ENCODE results near the gene ING4. TPM values are rescaled to one million over a fixed set of nuclear protein-coding genes. Genes with fewer than 3 reads are reported as not detected.

Gene ING4
- total RNA-seq, 1 experiment from 2014 or later, result 20.1 TPM

DNA sequence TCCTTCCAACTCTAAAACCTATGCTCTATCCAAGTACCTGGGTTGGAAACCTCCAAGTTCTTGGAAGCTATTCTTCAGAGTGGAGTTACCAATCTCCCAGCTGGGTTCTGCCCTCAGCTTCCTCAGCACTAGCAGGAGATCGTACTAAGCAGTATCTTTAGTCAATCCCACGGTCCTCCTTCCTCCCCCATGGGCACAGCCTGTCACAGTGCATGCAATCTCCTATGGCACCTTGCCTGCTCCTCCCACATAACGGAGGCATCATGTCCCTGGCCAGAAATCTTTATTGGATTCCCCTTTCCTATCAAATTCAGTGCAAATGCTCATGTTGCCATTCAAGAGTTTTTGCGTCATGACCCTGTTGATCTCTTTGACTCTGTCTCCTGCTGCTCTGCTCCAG, 21.8 kb downstream of the ING4 start:
- H3K4ac ChIP-seq (ENCODE audit: low read depth, low read length), result no peak overlapping the region
- H2AFZ ChIP-seq (ENCODE audit: low read length), result no peak overlapping the region
- no peaks in the 10 kb centered on the region for H3K9me3 Mint-ChIP-seq
- no peaks in the 10 kb centered on the region for H3K27me3 ChIP-seq (ENCODE audit: insufficient read depth, low read length)
- no peak overlapping the region for H3T11ph ChIP-seq (ENCODE audit: low read length)
- no peaks in the 10 kb centered on the region for H4K20me1 ChIP-seq (ENCODE audit: control insufficient read depth, insufficient read depth, insufficient read length)
- no peaks in the 10 kb centered on the region for H3K79me2 ChIP-seq (ENCODE audit: insufficient read depth, low read length)
- H3K4me1 ChIP-seq (ENCODE audit: insufficient read depth, low read length), result no peaks in the 10 kb centered on the region; the same call in 1 of the 2 replicates
- no peak overlapping the region for H3K23ac ChIP-seq (ENCODE audit: insufficient read length, low read depth, low read length)
- H3K4me3 Mint-ChIP-seq, result no peak overlapping the region
- no peaks in the 10 kb centered on the region for H3K36me3 Mint-ChIP-seq (ENCODE audit: insufficient read depth in 1 of 3, low read depth in 3 of 3)
- no peak overlapping the region for H3K27ac Mint-ChIP-seq
- no peak overlapping the region for H3K14ac ChIP-seq (ENCODE audit: insufficient read depth, low read length)
- no peaks in the 10 kb centered on the region for H3K9me3 ChIP-seq (ENCODE audit: control insufficient read depth, low read depth, low read length)
- H3K18ac ChIP-seq (ENCODE audit: insufficient read length, low read depth, low read length), result no peak overlapping the region
- no peak overlapping the region for H2BK15ac ChIP-seq (ENCODE audit: low read depth, low read length)
- TF ChIP-seq, protein P1, sequence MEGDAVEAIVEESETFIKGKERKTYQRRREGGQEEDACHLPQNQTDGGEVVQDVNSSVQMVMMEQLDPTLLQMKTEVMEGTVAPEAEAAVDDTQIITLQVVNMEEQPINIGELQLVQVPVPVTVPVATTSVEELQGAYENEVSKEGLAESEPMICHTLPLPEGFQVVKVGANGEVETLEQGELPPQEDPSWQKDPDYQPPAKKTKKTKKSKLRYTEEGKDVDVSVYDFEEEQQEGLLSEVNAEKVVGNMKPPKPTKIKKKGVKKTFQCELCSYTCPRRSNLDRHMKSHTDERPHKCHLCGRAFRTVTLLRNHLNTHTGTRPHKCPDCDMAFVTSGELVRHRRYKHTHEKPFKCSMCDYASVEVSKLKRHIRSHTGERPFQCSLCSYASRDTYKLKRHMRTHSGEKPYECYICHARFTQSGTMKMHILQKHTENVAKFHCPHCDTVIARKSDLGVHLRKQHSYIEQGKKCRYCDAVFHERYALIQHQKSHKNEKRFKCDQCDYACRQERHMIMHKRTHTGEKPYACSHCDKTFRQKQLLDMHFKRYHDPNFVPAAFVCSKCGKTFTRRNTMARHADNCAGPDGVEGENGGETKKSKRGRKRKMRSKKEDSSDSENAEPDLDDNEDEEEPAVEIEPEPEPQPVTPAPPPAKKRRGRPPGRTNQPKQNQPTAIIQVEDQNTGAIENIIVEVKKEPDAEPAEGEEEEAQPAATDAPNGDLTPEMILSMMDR (conservative IDR thresholded peaks at IDR 0.05), result no peak
- H4K91ac ChIP-seq (ENCODE audit: insufficient read length, low read depth, low read length), result no peak overlapping the region
- no peak overlapping the region for H2BK20ac ChIP-seq (ENCODE audit: low read depth, low read length, poor library complexity, severe bottlenecking)
- H3K79me1 ChIP-seq (ENCODE audit: insufficient read depth, low read depth, low read length, poor library complexity, severe bottlenecking), result no peaks in the 10 kb centered on the region
- no peak overlapping the region for H4K5ac ChIP-seq (ENCODE audit: insufficient read length, low read depth, low read length)
- no peak overlapping the region for H3K56ac ChIP-seq (ENCODE audit: insufficient read length, low read depth, low read length)
- H4K8ac ChIP-seq (replicated peaks; ENCODE audit: insufficient read length, low read depth, low read length), result no peak overlapping the region
- H2BK5ac ChIP-seq (ENCODE audit: insufficient read length, low read length), result no peak overlapping the region
- no peak overlapping the region for H3K4me2 ChIP-seq (ENCODE audit: insufficient read depth, insufficient read length, low read length)
- H2BK120ac ChIP-seq (ENCODE audit: low read depth, low read length, poor library complexity, severe bottlenecking), result no peak overlapping the region
- H3K27me3 Mint-ChIP-seq (ENCODE audit: low read depth), result peaks cover 46% of the 10 kb centered on the region
- H2BK12ac ChIP-seq (ENCODE audit: insufficient read length, low read depth, low read length), result no peak overlapping the region
- H3K4me1 Mint-ChIP-seq, result peaks cover 9 to 17% of the 10 kb centered on the region in 2 experiments
- no peak overlapping the region for H2AK5ac ChIP-seq (ENCODE audit: insufficient read length, low read length)
- H3K23me2 ChIP-seq (ENCODE audit: insufficient read length, low read depth, low read length, poor library complexity, severe bottlenecking), result no peaks in the 10 kb centered on the region
- no peak for DNase-seq
- no peak overlapping the region for H3K27ac ChIP-seq (ENCODE audit: insufficient read length, low read depth, low read length)
- no CpG with 5 or more reads among the region's 4 CpGs for WGBS (ENCODE audit: extremely low coverage, insufficient read length, low lambda C conversion rate)
- H3K9ac ChIP-seq (ENCODE audit: extremely low read depth, insufficient read length, low read length), result no peak overlapping the region

Data from H9 (cell line).